MCF 10A (cell line): Measurements from ENCODE around the gene TAL1. TPM values are rescaled to one million over a fixed set of nuclear protein-coding genes. Genes with fewer than 3 reads are reported as not detected.

Experiments used
- BruUV-seq: library from RNA; stranded (reverse); fragments of 400-500 nt; replicated peaks from 2 replicates; lab custom pipeline; 2021; lab: Mats Ljungman, UMichigan
- CTCF ChIA-PET: fragments of 300-600 bp; sonication (Branson Sonifier 250); formaldehyde crosslinking; extraction: SDS; loops from one replicate; lab custom pipeline; 2021; ENCODE audit warnings: antibody characterized with exemption, inconsistent platforms; lab: Yijun Ruan, JAX
- POLR2A ChIA-PET: fragments of 300-600, 350-650 bp; sonication (Branson Sonifier 250); formaldehyde crosslinking; extraction: SDS; loops from one replicate; lab custom pipeline; 2020; ENCODE audit warnings: antibody characterized with exemption, inconsistent platforms; lab: Yijun Ruan, JAX
- DNase-seq: peaks from one replicate; pipeline ENCODE4 v3.0.0-alpha.2; 2018; ENCODE audit not compliant: unreplicated experiment
- H3K27ac Mint-ChIP-seq: one replicate; pipeline ENCODE4 v1.8.0; 2022; ENCODE audit warnings: mild to moderate bottlenecking, low read depth, mixed read lengths; ENCODE audit not compliant: unreplicated experiment
- H3K27me3 Mint-ChIP-seq: one replicate; pipeline ENCODE4 v1.8.0; 2022; ENCODE audit warnings: mixed read lengths; ENCODE audit not compliant: insufficient read depth, unreplicated experiment
- H3K36me3 Mint-ChIP-seq: one replicate; pipeline ENCODE4 v1.8.0; 2022; ENCODE audit warnings: mild to moderate bottlenecking, moderate library complexity, mixed read lengths; ENCODE audit not compliant: insufficient read depth, unreplicated experiment
- H3K4me1 Mint-ChIP-seq: one replicate; pipeline ENCODE4 v1.8.0; 2022; ENCODE audit warnings: mixed read lengths; ENCODE audit not compliant: insufficient read depth, unreplicated experiment
- H3K4me3 Mint-ChIP-seq: one replicate; pipeline ENCODE4 v1.8.0; 2022; ENCODE audit warnings: mild to moderate bottlenecking, moderate library complexity, mixed read lengths; ENCODE audit not compliant: unreplicated experiment
- H3K9me3 Mint-ChIP-seq: one replicate; pipeline ENCODE4 v1.8.0; 2022; ENCODE audit warnings: mixed read lengths; ENCODE audit not compliant: unreplicated experiment
- CTCF ChIP-seq: fragments of 200-600 bp; IDR thresholded peaks from one replicate; pipeline ENCODE4 v1.8.0; 2022; ENCODE audit warnings: antibody characterized with exemption, mild to moderate bottlenecking; ENCODE audit not compliant: unreplicated experiment
- intact Hi-C: fragments of 100-400 bp; cut with micrococcal nuclease; formaldehyde crosslinking; loops from 2 replicates; pipeline ENCODE4 v1.14.1; 2022
- total RNA-seq: library from RNA; stranded (reverse); gene quantifications from 2 replicates; pipeline ENCODE4 v1.2.3, GENCODE V29; 2022

TAL1 gene
- total RNA-seq, 1 experiment from 2014 or later = not detected

- ChIA-PET CTCF (no interaction called here), POLR2A (no interaction called here)
- no TSS peak for BruUV-seq
- peaks cover 44% of the 10 kb centered on the region for H3K27me3 Mint-ChIP-seq
- no peak for TF ChIP-seq CTCF
- intact Hi-C loops = no loop called here
- H3K27ac Mint-ChIP-seq = no peak overlapping the region
- no peaks in the 10 kb centered on the region for H3K4me1 Mint-ChIP-seq
- H3K4me3 Mint-ChIP-seq = no peak overlapping the region
- H3K9me3 Mint-ChIP-seq = no peaks in the 10 kb centered on the region
- no peak for DNase-seq
- H3K36me3 Mint-ChIP-seq = no peaks in the 10 kb centered on the region
These were observed 481 bp downstream of the TAL1 start for GRCh38 chr1:47231301-47232186.

- intact Hi-C loops = no loop called here
- DNase-seq = no peak
- Mint-ChIP-seq H3K9me3 (no peaks in the 10 kb centered on the region), H3K27ac (no peak overlapping the region), H3K27me3 (peaks cover 44% of the 10 kb centered on the region), H3K36me3 (no peaks in the 10 kb centered on the region), H3K4me1 (no peaks in the 10 kb centered on the region), H3K4me3 (no peak overlapping the region)
- POLR2A ChIA-PET = no interaction called here
- CTCF ChIA-PET = interaction anchor here (0.6 kb wide), 1 partner anchor 32 kb away, joined by 3 read pairs; no protein-coding TSS in a partner anchor
- no peak for TF ChIP-seq CTCF
- no TSS peak for BruUV-seq
These were observed 1.2 kb downstream of the TAL1 start for GRCh38 chr1:47230692-47231300.

- intact Hi-C loops = no loop called here
- Mint-ChIP-seq H3K4me1 (no peaks in the 10 kb centered on the region), H3K36me3 (no peaks in the 10 kb centered on the region), H3K4me3 (no peak overlapping the region), H3K27ac (no peak overlapping the region), H3K9me3 (no peaks in the 10 kb centered on the region), H3K27me3 (peaks cover 44% of the 10 kb centered on the region)
- no peak for TF ChIP-seq CTCF
- DNase-seq = no peak
- ChIA-PET POLR2A (no interaction called here), CTCF (interaction anchor here (0.6 to 0.9 kb wide), 2 partner anchors 33 to 36 kb away, joined by 3 to 4 read pairs; no protein-coding TSS in a partner anchor)
- no TSS peak for BruUV-seq
These were observed 1.9 kb downstream of the TAL1 start for GRCh38 chr1:47229886-47230691.
